Thymus (tissue), 11 donors: Measurements from ENCODE around the gene GRIP2. TPM values are rescaled to one million over a fixed set of nuclear protein-coding genes. Genes with fewer than 3 reads are reported as not detected.

Experiments
- DNase-seq, 9 donors: peaks; one replicate each; pipeline ENCODE4 v3.0.0-alpha.2; 2013; ENCODE audit warnings: low spot score in 9 of 9, low read depth in 6 of 9, missing footprints in 1 of 9
- H3K27ac ChIP-seq, 2 donors: one replicate each; pipeline ENCODE4 v1.5.1; 2013; ENCODE audit warnings: control low read depth in 1 of 2, low read depth in 1 of 2, low read length in 1 of 2, mild to moderate bottlenecking in 1 of 2, moderate library complexity in 1 of 2
- H3K27me3 ChIP-seq, 2 donors: one replicate each; pipeline ENCODE4 v1.5.1; 2013; ENCODE audit warnings: low read length in 1 of 2; ENCODE audit not compliant: control insufficient read depth in 2 of 2, insufficient read depth in 1 of 2
- H3K36me3 ChIP-seq, 2 donors: one replicate each; pipeline ENCODE4 v1.5.1; 2013; ENCODE audit warnings: low read length in 1 of 2, mild to moderate bottlenecking in 1 of 2, moderate library complexity in 1 of 2; ENCODE audit not compliant: control insufficient read depth in 2 of 2, insufficient read depth in 2 of 2
- H3K4me1 ChIP-seq, 2 donors: one replicate each; pipeline ENCODE4 v1.5.1; 2013; ENCODE audit warnings: low read length in 2 of 2; ENCODE audit not compliant: control insufficient read depth in 2 of 2, insufficient read depth in 2 of 2
- H3K4me3 ChIP-seq, 2 donors: one replicate each; pipeline ENCODE4 v1.5.1; 2013; ENCODE audit warnings: low read length in 2 of 2, control low read depth in 1 of 2, mild to moderate bottlenecking in 1 of 2
- H3K9me3 ChIP-seq, 2 donors: one replicate each; pipeline ENCODE4 v1.5.1; 2013; ENCODE audit warnings: low read length in 1 of 2, mild to moderate bottlenecking in 1 of 2; ENCODE audit not compliant: control insufficient read depth in 2 of 2, insufficient read depth in 1 of 2
- WGBS: extraction: QIAGEN DNeasy Blood & Tissue Kit; methylation state at CpG from one replicate; pipeline ENCODE4 v1.1.7; 2013; 5-methylcytosine and 5-hydroxymethylcytosine counted together
- polyA plus RNA-seq: library from polyadenylated mRNA; stranded (reverse); fragments of 200-250 nt; gene quantifications from one replicate; pipeline ENCODE4 v1.2.3, GENCODE V29; 2013
- total RNA-seq: library from RNA; stranded (reverse); fragments of 120-200 nt; gene quantifications from one replicate; pipeline ENCODE4 v1.2.4, GENCODE V29; 2013
- donor health status: healthy.

GRIP2 gene
- total and polyA plus RNA-seq, 2 donors, result 0.14 to 0.37 TPM

- WGBS, result 89% methylated on average over 15 of the region's 15 CpGs
- DNase-seq, result no peak
- Histone ChIP-seq H3K36me3 (no peaks in the 10 kb centered on the region), H3K27me3 (peaks cover 0 to 2% of the 10 kb centered on the region in 2 donors), H3K4me3 (no peak overlapping the region), H3K27ac (no peak overlapping the region), H3K4me1 (no peaks in the 10 kb centered on the region), H3K9me3 (peaks cover 0 to 5% of the 10 kb centered on the region in 2 donors)
These were observed 33.4 kb downstream of the GRIP2 start for GRCh38 chr3:14506626-14507304.

GRCh38 chr3:14505803-14506500 is 34.2 kb downstream of the GRIP2 start:
- no peaks in the 10 kb centered on the region for H3K4me1 ChIP-seq
- no peak for DNase-seq
- peaks cover 0 to 2% of the 10 kb centered on the region in 2 donors for H3K27me3 ChIP-seq
- H3K27ac ChIP-seq, result no peak overlapping the region
- H3K36me3 ChIP-seq, result no peaks in the 10 kb centered on the region
- 89% methylated on average over 16 of the region's 16 CpGs for WGBS
- peaks cover 0 to 5% of the 10 kb centered on the region in 2 donors for H3K9me3 ChIP-seq
- H3K4me3 ChIP-seq, result no peak overlapping the region

GRCh38 chr3:14505001-14505802 is 34.9 kb downstream of the GRIP2 start:
- Histone ChIP-seq H3K9me3 (peaks cover 0 to 5% of the 10 kb centered on the region in 2 donors), H3K4me3 (no peak overlapping the region), H3K36me3 (no peaks in the 10 kb centered on the region), H3K27me3 (peaks cover 0 to 2% of the 10 kb centered on the region in 2 donors), H3K4me1 (no peaks in the 10 kb centered on the region), H3K27ac (no peak overlapping the region)
- DNase-seq, result no peak
- whole genome bisulfite sequencing, result 88% methylated on average over 22 of the region's 22 CpGs

GRCh38 chr3:14503706-14504065 is 36.5 kb downstream of the GRIP2 start:
- no peak for DNase-seq

GRCh38 chr3:14503033-14503705 is 37.0 kb downstream of the GRIP2 start:
- Histone ChIP-seq H3K27me3 (peaks cover 0 to 2% of the 10 kb centered on the region in 2 donors), H3K4me3 (no peak overlapping the region), H3K27ac (no peak overlapping the region), H3K36me3 (no peaks in the 10 kb centered on the region), H3K4me1 (no peaks in the 10 kb centered on the region), H3K9me3 (peaks cover 0 to 5% of the 10 kb centered on the region in 2 donors)
- no peak for DNase-seq
- WGBS, result 96% methylated on average over 12 of the region's 12 CpGs

More at GRCh38 chr3:14503706-14504065, 36.5 kb downstream of the GRIP2 start:
- peaks cover 0 to 2% of the 10 kb centered on the region in 2 donors for H3K27me3 ChIP-seq
- no peak overlapping the region for H3K4me3 ChIP-seq
- H3K36me3 ChIP-seq, result no peaks in the 10 kb centered on the region
- no peaks in the 10 kb centered on the region for H3K4me1 ChIP-seq
- WGBS, result 95% methylated on average over 20 of the region's 20 CpGs
- no peak overlapping the region for H3K27ac ChIP-seq
- peaks cover 0 to 5% of the 10 kb centered on the region in 2 donors for H3K9me3 ChIP-seq

- no peaks in the 10 kb centered on the region for H3K36me3 ChIP-seq
- H3K27ac ChIP-seq, result no peak overlapping the region
- DNase-seq, result no peak
- no peak overlapping the region for H3K4me3 ChIP-seq
- no peaks in the 10 kb centered on the region for H3K4me1 ChIP-seq
- H3K27me3 ChIP-seq, result peaks cover 0 to 2% of the 10 kb centered on the region in 2 donors
- H3K9me3 ChIP-seq, result peaks cover 0 to 5% of the 10 kb centered on the region in 2 donors
These were observed 37.7 kb downstream of the GRIP2 start for GRCh38 chr3:14502472-14502871.

GRCh38 chr3:14497321-14497720 is 42.8 kb downstream of the GRIP2 start:
- Histone ChIP-seq H3K27me3 (no peaks in the 10 kb centered on the region), H3K27ac (no peak overlapping the region), H3K36me3 (no peaks in the 10 kb centered on the region), H3K4me3 (no peak overlapping the region), H3K4me1 (no peaks in the 10 kb centered on the region), H3K9me3 (peaks cover 0 to 4% of the 10 kb centered on the region in 2 donors)
- no peak for DNase-seq
- WGBS, result 75% methylated on average over 10 of the region's 10 CpGs

GRCh38 chr3:14496351-14496750 is 43.8 kb downstream of the GRIP2 start:
- H3K27me3 ChIP-seq, result no peaks in the 10 kb centered on the region
- 98% methylated on average over 9 of the region's 9 CpGs for WGBS

More at GRCh38 chr3:14496351-14496750, 43.8 kb downstream of the GRIP2 start:
- H3K4me3 ChIP-seq, result no peak overlapping the region
- no peaks in the 10 kb centered on the region for H3K9me3 ChIP-seq
- H3K27ac ChIP-seq, result no peak overlapping the region
- no peak for DNase-seq
- no peaks in the 10 kb centered on the region for H3K36me3 ChIP-seq
- no peaks in the 10 kb centered on the region for H3K4me1 ChIP-seq
